NCI-H2107 treated with DMSO at 0.1 percent for 48 hours (cell line): ENCODE measurements around the gene ZSWIM1.
"Not testable (repeated sequence)": the region's sequence is repeated elsewhere in the genome, so short reads cannot be mapped to it uniquely, and the experiment has no call there.

Source experiments
- DNase-seq: peaks from one replicate; lab custom pipeline; 2025; ENCODE audit not compliant: unreplicated experiment; lab: John Stamatoyannopoulos, UW

The ZSWIM1 gene

GRCh38 chr20:45887346-45887715, 6.3 kb downstream of the ZSWIM1 start, which contains the start of gene SPATA25:
TSS of gene SPATA25 (minus strand) at chr20:45887622. CDS start at chr20:45887590, 32 bp downstream.
- DNase-seq, result no peak

- no peak for DNase-seq
Observed at GRCh38 chr20:45888681-45889080, 7.7 kb downstream of the ZSWIM1 start.

GRCh38 chr20:45890077-45890984, 9.3 kb downstream of the ZSWIM1 start:
- no peak for DNase-seq

- DNase-seq, result no peak
Observed at GRCh38 chr20:45890985-45891983, 10.3 kb downstream of the ZSWIM1 start, which contains the start of the genes CTSA and NEURL2. TSS of gene CTSA (plus strand) at chr20:45891335. CDS start at chr20:45891569, 234 bp downstream. TSS of gene NEURL2 (minus strand) at chr20:45891208. CDS start at chr20:45890991, 217 bp downstream.

GRCh38 chr20:45892049-45892825, 11.2 kb downstream of the ZSWIM1 start:
- no peak for DNase-seq

GRCh38 chr20:45892828-45893500, 11.9 kb downstream of the ZSWIM1 start:
- no peak for DNase-seq

- no peak for DNase-seq
Observed at GRCh38 chr20:45893831-45894230, 12.8 kb downstream of the ZSWIM1 start.

GRCh38 chr20:45894797-45895196, 13.8 kb downstream of the ZSWIM1 start:
- no peak for DNase-seq

GRCh38 chr20:45896641-45897161, 15.7 kb downstream of the ZSWIM1 start:
- DNase-seq, result no peak

GRCh38 chr20:45897289-45897688, 16.3 kb downstream of the ZSWIM1 start:
- DNase-seq, result no peak

GRCh38 chr20:45897692-45898091, 16.7 kb downstream of the ZSWIM1 start:
- no peak for DNase-seq

- DNase-seq, result no peak
Observed at GRCh38 chr20:45898285-45898684, 17.3 kb downstream of the ZSWIM1 start.

GRCh38 chr20:45899046-45899835, 18.2 kb downstream of the ZSWIM1 start:
- DNase-seq, result no peak

- not testable (repeated sequence) for DNase-seq
Observed at GRCh38 chr20:45901332-45901731, 20.3 kb downstream of the ZSWIM1 start.

- no peak for DNase-seq
Observed at GRCh38 chr20:45902199-45902701, 21.2 kb downstream of the ZSWIM1 start.

GRCh38 chr20:45904583-45905504, 23.8 kb downstream of the ZSWIM1 start:
- DNase-seq, result no peak

GRCh38 chr20:45905505-45906079, 24.6 kb downstream of the ZSWIM1 start:
- no peak for DNase-seq
